OCI-M2 (cell line): ENCODE data around the gene COPS9.

Experiments used
- DNase-seq: peaks from one replicate; lab custom pipeline; 2025; ENCODE audit not compliant: unreplicated experiment; lab: John Stamatoyannopoulos, UW

The COPS9 gene

GRCh38 chr2:240166761-240167587, 30.9 kb upstream of the COPS9 start:
- DNase-seq, result no peak

DNA sequence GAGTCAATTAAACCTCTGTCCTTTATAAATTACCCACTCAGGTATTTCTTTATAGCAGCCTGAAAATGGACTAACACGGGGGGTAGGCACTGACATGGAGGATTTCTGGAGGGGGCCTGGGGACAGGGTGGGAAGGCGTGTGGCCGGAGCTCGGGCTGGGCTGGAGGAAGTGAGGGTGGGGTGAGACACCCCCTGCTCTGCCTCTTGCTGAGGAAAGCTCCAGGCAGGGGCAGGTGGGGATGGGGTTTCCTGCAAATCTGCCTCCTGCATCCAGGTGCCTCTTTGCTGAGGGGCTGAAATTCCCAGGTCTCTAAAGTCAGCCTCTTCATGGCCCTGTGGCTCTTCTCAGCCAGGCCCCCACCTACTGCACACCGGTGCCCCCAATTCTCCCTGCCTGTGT, 30.1 kb upstream of the COPS9 start:
- DNase-seq, result no peak

- no peak for DNase-seq
These were observed 29.6 kb upstream of the COPS9 start for GRCh38 chr2:240165661-240166060.

DNA sequence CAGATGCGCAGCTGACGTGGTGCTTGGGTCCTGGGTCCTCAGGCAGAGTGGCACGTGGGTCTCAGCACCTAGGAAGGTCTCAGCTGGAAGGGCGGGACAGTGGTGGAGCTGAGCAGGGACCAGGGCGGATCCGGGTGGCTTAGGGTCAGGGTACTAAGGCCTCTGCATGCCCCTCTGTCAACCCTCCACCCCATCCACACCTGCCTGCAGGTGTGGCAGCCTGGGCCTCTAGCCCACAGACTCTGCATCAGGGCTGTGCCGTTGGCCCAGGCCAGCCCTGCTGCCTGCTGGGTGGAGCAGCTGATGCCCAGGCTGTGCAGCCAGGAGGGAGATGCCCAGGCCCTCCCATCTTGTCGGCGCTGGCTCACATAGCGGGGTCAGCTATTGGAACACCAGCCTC, 28.9 kb upstream of the COPS9 start:
- DNase-seq, result no peak

GRCh38 chr2:240164586-240164985, 28.5 kb upstream of the COPS9 start:
- no peak for DNase-seq

GRCh38 chr2:240163844-240164574, 27.9 kb upstream of the COPS9 start:
- DNase-seq, result no peak

DNA sequence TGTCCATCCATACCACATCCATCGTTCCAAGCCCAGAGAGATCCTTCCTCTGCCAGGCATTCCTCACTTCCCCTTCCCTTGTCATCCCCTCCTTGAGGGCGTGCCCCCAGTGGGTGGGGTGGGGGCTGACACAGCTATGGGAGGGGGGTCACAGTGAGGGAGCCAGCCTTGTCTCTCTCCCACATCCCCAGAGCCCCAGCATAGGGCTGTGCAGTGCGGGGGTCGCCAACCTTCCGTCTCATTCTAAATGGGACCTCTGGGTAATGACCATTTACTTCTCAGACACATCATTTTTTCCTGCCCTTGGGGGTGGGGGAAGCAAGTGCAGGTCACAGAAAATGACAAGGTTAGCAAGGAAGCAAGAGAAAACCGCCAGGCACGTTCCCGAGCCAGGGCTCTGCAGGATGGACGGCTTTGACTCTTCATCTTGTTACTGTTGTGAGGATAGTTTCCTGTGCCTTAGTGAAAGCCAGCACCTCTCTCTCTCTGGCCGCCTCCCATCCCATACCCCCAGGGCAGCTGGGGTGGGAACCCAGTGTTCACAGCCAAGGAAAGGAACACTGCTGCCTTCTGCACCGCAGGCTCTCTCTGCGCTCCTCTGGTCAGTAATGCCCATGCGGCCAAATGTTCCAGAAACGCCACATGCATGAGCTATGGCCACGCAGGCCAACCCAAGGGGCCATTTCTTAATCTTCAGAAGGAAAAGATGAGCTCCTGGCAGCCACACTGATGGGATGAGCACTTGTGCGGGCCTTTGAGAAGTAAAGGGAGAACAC, 27.0 kb upstream of the COPS9 start:
- no peak for DNase-seq

DNA sequence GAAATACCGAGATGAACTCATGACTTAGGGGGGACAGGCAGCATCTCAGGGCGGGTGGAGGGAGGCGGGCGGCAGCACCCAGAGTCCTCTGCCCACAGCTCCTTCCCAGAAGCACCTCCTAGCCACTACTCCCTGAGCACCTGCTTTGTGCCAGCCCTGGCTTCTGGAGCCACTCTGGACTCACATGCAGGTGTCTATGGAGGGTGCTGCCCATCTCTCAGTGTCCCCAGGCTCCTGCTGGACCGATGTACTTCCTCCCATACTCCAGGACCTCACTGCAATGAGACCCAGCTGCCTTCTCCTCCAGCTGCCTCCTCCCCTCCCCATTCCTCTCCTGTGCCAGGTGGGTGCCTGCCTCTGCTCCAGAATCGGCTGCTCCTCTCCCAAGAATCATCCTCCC, 26.4 kb upstream of the COPS9 start:
- DNase-seq, result no peak

GRCh38 chr2:240162032-240162431, 25.9 kb upstream of the COPS9 start:
- DNase-seq, result no peak

- no peak for DNase-seq
These were observed 25.1 kb upstream of the COPS9 start for GRCh38 chr2:240161087-240161750.

- no peak for DNase-seq
These were observed 24.4 kb upstream of the COPS9 start for GRCh38 chr2:240160291-240161086.

GRCh38 chr2:240159251-240159839, 23.2 kb upstream of the COPS9 start:
- DNase-seq, result no peak

DNA sequence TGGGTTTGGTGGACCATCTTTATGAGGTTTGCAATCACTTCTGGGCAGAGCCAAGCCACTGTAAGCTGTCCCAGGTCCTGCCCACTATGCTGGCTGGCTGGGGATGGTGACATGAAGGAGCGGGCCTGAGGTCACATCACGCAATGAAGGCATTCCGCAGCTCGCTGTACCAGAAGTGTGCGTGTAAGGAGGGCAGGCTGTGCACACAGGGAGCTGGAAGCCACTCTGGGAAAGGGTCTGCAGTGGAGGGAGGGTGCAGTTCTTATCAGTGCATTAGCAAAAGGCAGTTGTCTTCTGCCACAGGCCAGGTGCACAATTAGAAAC, 21.0 kb upstream of the COPS9 start:
- no peak for DNase-seq

DNA sequence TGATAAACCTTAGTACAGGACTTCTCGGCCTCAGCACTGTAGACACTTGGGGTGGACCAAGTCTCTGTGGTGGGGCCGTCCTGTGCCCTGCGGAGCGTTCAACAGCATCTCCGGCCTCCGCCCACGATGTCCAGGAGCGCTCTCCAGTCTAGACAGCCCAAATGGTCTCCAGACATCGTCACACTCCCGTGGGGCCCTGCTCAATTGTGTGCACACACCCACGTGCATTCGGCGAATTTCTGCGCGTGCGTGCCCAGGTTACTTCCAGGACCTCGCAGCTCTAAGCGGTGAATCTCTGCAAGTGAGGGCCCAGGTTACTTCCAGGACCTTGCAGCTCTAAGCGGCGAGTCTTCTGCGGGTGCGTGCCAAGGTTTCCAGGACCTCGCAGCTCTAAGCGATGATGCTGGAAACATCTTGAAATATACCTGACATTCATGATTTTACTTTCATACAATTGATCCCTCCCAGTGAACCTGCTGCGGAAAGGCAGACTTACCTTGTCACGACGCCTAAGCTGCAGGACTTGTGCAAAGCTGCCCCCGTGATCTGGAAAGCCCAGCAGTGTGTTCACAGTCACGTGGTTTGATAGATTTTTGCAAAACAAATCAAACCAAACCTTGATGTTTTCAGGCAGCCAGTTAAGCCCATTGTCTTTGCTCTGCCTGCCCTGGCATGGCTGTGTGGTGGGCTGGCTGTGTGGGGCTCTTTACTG, 20.5 kb upstream of the COPS9 start:
- no peak for DNase-seq

- no peak for DNase-seq
These were observed 19.8 kb upstream of the COPS9 start for GRCh38 chr2:240155745-240156390.

DNA sequence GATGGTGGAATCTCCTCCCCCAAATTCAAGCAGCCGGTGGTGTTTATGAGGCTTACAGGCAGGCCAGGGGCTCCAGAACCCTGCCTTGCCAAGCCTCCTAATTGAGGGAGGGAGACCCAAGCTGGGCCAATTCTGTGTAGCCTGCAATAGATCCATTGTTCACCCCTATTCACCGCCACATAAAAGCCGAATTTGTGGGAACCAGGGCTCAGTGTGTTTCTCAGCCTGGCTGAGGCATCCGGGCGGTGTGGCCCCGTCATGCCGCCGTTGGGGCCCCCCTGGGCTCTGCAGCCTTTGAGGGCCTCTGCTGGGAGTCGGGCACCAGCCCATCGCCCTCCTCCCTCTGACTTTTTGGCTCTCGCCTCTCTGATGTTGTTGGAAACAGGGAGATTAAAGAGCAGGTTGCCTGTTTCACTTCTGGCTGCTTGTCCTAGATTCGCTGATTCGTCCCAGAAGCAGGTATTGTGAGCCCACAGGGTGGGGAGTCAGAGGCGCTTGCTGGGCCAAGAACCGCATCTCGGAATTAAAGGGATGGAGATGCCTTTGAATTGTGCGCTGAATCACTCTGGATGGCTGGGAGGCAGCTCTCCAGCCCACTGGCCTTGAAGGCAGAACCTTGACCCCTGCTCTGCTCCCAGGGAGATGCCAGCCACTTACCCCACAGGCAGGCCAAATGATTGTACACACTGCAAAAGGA, 19.1 kb upstream of the COPS9 start:
- DNase-seq, result no peak

DNA sequence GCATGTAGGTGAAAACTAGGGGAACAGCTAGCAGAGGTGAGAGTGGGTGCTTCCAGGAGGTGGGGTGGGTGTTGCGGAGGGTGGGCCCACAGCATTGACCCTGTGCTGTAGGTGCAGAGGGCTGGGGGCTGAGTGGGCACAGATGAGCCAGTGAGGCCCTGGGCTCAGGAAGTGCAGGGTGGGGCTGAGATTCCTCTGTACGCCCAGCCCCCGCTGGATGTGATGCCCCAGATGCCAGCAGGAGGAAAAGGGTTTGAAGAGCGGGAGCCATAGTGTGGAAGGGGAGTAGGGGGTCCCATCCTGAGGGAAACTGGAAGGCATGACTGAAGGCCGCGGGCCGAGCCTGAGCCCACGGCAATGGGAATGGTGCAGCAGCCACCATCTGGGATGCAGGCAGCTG, 18.5 kb upstream of the COPS9 start:
- no peak for DNase-seq

DNA sequence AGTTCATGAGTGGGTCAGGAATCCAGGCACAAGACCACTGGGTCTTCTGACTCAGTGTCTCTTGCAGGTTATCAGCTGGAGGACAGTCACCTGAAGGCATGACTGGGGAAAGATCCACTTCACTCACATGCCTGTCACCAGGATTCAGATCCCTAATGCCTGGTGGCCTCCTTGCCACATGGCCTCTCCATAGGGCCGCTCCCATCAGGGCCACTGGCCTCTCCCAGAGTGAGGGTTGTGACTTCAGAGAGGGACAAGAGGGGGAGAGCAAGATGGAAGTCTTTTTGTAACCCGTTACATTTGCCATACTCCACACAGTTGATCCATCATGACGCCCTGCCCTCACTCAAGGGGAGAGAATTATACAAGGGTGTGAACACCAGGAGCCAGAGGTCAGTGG, 17.3 kb upstream of the COPS9 start:
- DNase-seq, result no peak
